Upper lobe of left lung (tissue), 4 donors: ENCODE data around the gene MGAT5B.

Source experiments
- CTCF ChIP-seq, 6 experiments: fragments of 450-650 bp in 4 of 6; fragments of 200-600 bp in 2 of 6; sonication (generic) in 2 of 6; IDR thresholded peaks; one replicate each; pipeline ENCODE4 v1.5.1; 2016 to 2019; ENCODE audit warnings: antibody characterized with exemption in 6 of 6
- EP300 ChIP-seq, 4 donors: sonication (generic); formaldehyde crosslinking; IDR thresholded peaks; one replicate each; pipeline ENCODE4 v1.5.1; 2017; ENCODE audit warnings: antibody characterized with exemption in 4 of 4, control low read depth in 2 of 4
- POLR2AphosphoS5 ChIP-seq, 2 donors: sonication (generic); formaldehyde crosslinking; IDR thresholded peaks; one replicate each; pipeline ENCODE4 v1.5.1; 2017; ENCODE audit warnings: antibody characterized with exemption in 2 of 2

GRCh38 chr17:76827736-76828135 is 40.5 kb upstream of the MGAT5B start:
- no peak for TF ChIP-seq CTCF (IDR thresholded peaks at IDR 0.05)
- TF ChIP-seq POLR2AphosphoS5 (IDR thresholded peaks at IDR 0.05) = no peak
- no peak for TF ChIP-seq EP300 (IDR thresholded peaks at IDR 0.05)
